Cardiac muscle cell (in vitro differentiated cells and primary cell): ENCODE data around the gene INTS3. TPM values are rescaled to one million over a fixed set of nuclear protein-coding genes. Genes with fewer than 3 reads are reported as not detected.
A peak's percentile ranks its signal among the peaks of the same experiment; 100 is the strongest.

Experiments used
- DNase-seq, 2 donors: peaks; one replicate each; pipeline versions ENCODE4 v3.0.0 to v3.0.0-alpha.2; 2010 to 2017; ENCODE audit warnings: low read depth in 1 of 2, low spot score in 1 of 2
- H3K27ac ChIP-seq: fragments of 200-600 bp; sonication (generic); 2 replicates; pipeline ENCODE4 v1.5.1; 2016
- H3K27me3 ChIP-seq: fragments of 200-600 bp; sonication (generic); 2 replicates; pipeline ENCODE4 v1.6.0; 2016; ENCODE audit warnings: control low read depth
- H3K36me3 ChIP-seq: fragments of 200-600 bp; sonication (generic); 2 replicates; pipeline ENCODE4 v1.5.1; 2016; ENCODE audit warnings: control low read depth
- H3K4me1 ChIP-seq: fragments of 200-600 bp; sonication (generic); 2 replicates; pipeline ENCODE4 v1.8.1; 2017; ENCODE audit warnings: low read depth, mild to moderate bottlenecking, mixed run types
- H3K4me3 ChIP-seq: fragments of 200-600 bp; sonication (generic); 2 replicates; pipeline ENCODE4 v1.5.1; 2016; ENCODE audit warnings: mild to moderate bottlenecking
- H3K9me3 ChIP-seq: fragments of 200-600 bp; sonication (generic); 2 replicates; pipeline ENCODE4 v1.5.1; 2017; ENCODE audit warnings: low read depth, mild to moderate bottlenecking, control low read depth
- polyA plus RNA-seq: library from polyadenylated mRNA; unstranded; fragments of >200 nt; fragmentation: Nextera tagmentation; extraction: Ambion mirVana; gene quantifications from 2 replicates; pipeline ENCODE4 v1.2.1, GENCODE V29; 2016
- total RNA-seq: library from RNA; depleted of rRNA; stranded (reverse); fragments of >200 nt; gene quantifications from 2 replicates; pipeline ENCODE4 v1.2.3, GENCODE V29; 2016
- TF ChIP-seq, protein P1 (sequence below): IDR thresholded peaks from 2 replicates; pipeline ENCODE4 v1.5.1; 2012; ENCODE audit warnings: low read depth, mild to moderate bottlenecking, low read length

Gene INTS3
- total and polyA plus RNA-seq, 2 experiments from 2014 or later, result 39.7 to 73.5 TPM

DNA sequence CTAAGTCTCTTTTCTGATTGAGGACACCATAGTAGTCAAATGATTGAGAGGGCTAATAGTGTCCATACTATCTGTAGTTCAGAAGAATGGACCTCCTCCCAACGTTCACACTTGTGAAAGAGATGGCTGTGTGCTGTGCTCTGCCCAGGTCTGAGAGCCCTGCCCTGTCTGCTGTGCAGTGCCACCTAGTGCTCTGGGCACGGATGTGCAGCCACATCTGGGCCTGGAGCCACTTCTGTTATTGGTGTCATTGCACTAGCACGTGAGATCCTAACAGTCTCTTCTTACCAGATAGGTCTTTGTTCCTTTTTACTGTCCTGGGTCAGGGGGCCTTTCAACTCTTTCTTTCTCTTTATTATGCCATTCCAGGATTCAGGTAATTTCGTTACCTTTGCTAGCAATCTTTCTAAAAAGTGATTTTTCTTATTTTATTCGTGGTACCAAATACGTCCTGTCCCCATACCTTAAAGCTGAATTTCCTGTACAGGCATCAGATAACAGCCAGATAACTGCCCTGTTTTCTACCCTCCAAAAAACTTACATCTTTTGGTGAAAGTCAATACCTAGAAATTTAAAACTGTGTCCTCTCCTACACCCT lies 21.7 kb downstream of the INTS3 start:
- Histone ChIP-seq H3K9me3 (no peaks in the 10 kb centered on the region), H3K27ac (no peak overlapping the region), H3K4me1 (no peaks in the 10 kb centered on the region), H3K36me3 (peaks cover 56% of the 10 kb centered on the region), H3K27me3 (no peaks in the 10 kb centered on the region), H3K4me3 (no peak overlapping the region)
- TF ChIP-seq, protein P1, sequence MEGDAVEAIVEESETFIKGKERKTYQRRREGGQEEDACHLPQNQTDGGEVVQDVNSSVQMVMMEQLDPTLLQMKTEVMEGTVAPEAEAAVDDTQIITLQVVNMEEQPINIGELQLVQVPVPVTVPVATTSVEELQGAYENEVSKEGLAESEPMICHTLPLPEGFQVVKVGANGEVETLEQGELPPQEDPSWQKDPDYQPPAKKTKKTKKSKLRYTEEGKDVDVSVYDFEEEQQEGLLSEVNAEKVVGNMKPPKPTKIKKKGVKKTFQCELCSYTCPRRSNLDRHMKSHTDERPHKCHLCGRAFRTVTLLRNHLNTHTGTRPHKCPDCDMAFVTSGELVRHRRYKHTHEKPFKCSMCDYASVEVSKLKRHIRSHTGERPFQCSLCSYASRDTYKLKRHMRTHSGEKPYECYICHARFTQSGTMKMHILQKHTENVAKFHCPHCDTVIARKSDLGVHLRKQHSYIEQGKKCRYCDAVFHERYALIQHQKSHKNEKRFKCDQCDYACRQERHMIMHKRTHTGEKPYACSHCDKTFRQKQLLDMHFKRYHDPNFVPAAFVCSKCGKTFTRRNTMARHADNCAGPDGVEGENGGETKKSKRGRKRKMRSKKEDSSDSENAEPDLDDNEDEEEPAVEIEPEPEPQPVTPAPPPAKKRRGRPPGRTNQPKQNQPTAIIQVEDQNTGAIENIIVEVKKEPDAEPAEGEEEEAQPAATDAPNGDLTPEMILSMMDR, result peak; percentile 97
- DNase-seq, result peak; percentile 85 to 89

DNA sequence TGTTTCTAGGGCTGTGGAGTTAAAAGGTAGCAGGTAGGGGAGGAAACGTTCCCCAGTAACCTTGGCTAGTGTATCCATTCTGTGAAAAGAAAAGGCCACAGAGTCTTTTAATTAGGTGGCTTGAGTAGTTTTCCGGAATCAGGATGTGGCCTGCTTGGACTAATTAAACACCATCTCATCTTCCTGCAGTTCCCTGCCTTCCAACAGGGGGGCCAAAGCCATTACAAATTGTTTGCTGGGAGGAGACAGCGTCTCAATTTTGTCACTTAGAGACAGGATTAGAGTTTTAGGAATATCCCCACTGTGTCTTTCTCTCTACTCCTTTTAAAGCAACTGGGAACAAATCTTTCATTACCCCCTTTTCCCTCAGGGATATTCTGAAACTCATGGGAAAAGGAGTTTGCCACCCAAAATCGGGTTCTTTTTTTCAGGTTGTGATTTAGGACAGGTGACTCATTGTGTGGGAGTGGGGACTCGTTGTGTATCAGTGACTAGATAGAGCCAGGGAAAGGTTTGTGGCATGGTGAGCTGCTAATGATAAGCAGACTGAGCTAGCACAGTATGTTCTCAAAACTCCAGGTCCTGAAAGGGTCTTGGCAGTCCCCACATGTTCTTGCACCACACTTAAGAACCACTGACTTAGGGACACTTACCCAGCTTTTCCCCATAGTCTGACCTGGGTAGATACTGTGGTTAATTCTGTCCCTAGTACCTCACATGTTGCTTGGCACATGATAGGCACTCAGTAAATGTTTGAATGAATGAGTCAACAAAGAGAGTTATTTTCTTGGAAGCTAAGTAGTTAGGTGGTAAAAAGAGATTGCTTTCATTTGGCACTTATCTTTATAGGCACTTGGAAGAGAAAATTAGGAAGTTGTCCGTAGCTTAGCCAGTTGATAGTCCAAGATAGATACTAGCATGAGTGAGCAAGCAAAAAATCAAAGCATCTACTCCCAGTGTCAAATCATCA lies 22.5 kb downstream of the INTS3 start:
- H3K4me1 ChIP-seq, result no peaks in the 10 kb centered on the region
- H3K4me3 ChIP-seq, result no peak overlapping the region
- DNase-seq, result peak in 1 of 2 donors; percentile 48

DNA sequence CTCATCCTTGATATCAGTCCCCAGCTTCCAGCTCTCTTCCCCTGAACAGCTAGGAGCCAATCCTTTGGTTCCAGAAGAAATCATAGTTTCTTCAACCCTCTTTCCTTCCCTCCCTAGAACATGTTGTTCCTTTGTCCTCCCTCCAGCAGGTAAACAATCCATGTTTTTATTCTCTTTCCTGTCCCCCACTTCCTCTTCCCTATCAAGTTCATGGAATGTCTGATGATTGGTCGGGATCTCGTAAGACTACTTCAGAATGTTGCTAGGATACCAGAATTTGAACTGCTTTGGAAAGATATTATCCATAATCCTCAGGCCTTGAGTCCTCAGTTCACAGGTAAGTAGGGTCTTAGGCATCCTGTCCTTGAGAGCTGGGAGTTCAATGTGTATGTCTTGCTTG lies 24.2 kb downstream of the INTS3 start:
- no peak for DNase-seq
- Histone ChIP-seq H3K36me3 (peaks cover 58% of the 10 kb centered on the region), H3K27me3 (no peaks in the 10 kb centered on the region), H3K4me1 (no peaks in the 10 kb centered on the region), H3K9me3 (no peaks in the 10 kb centered on the region), H3K4me3 (no peak overlapping the region), H3K27ac (no peak overlapping the region)
- TF ChIP-seq, protein P1, result no peak

More for the DNA sequence above, 22.5 kb downstream of the INTS3 start:
- H3K27ac ChIP-seq, result no peak overlapping the region
- TF ChIP-seq, protein P1, result peak; percentile 33
- peaks cover 59% of the 10 kb centered on the region for H3K36me3 ChIP-seq
- no peaks in the 10 kb centered on the region for H3K27me3 ChIP-seq
- H3K9me3 ChIP-seq, result no peaks in the 10 kb centered on the region

DNA sequence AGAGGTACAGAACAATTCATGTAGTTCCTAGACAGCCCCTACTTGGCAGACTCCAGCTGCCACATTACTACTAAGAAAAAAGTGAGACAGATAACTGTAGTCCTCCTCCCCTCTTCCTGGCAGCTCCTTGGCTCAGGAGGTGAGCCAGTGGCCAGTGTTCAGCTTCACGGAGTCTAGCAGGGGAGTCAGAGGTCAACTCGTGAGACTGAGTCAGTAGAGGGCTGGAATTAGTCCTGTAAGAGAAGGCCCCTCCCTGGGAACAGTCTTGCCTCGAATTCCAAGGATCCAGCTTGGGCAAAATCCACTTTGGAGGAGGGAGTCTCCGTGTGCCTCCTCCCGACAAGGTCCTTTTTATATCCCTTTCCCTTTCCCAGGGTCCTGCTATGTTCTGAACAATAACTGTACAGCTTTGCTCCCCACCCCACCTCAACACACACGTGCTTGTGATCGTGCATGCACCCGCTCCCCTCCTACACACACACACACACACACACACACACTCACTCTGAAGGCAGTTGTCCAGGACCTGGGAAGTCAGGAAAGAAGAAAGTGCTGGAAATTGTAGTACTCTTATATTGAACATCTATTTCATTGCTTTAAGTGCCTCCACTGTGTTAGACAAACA lies 24.8 kb downstream of the INTS3 start:
- no peak overlapping the region for H3K27ac ChIP-seq
- no peaks in the 10 kb centered on the region for H3K27me3 ChIP-seq
- no peaks in the 10 kb centered on the region for H3K4me1 ChIP-seq
- DNase-seq, result peak in 1 of 2 donors; percentile 93
- no peaks in the 10 kb centered on the region for H3K9me3 ChIP-seq
- TF ChIP-seq, protein P1, result no peak
- H3K4me3 ChIP-seq, result no peak overlapping the region
- peaks cover 59% of the 10 kb centered on the region for H3K36me3 ChIP-seq

DNA sequence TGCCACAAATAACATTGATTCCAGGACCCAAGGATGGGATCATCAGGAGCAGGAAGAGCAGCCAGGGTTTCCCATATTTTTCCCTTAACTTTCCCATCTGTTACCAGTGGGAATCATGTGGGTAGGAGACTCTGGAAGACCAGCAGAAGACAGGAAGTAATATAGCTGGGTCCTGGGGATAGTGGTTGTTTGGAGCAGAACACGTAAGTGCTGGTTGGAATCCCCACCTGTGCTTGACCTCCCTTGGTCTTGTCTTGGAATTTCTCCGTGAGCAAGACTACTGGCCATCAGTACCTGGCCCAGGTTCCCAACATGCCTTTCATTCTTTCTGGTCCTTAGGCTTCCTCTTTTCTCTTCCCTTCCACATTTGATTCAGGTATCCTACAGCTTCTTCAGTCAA lies 26.4 kb downstream of the INTS3 start:
- Histone ChIP-seq H3K27me3 (no peaks in the 10 kb centered on the region), H3K4me1 (no peaks in the 10 kb centered on the region), H3K27ac (no peak overlapping the region), H3K36me3 (peaks cover 64% of the 10 kb centered on the region), H3K9me3 (no peaks in the 10 kb centered on the region), H3K4me3 (no peak overlapping the region)
- TF ChIP-seq, protein P1, result no peak
- DNase-seq, result no peak
